ENCODE data around the gene NR4A2.

GRCh38 chr2:156309917-156310316 lies 22.6 kb downstream of the NR4A2 start:
- no peak for TF ChIP-seq MYC (IDR thresholded peaks at IDR 0.05; ENCODE audit: low read depth, low read length)
- no peak for TF ChIP-seq EZH2 (IDR thresholded peaks at IDR 0.05; ENCODE audit: borderline replicate concordance, low read depth, low read length, severe bottlenecking)

Data from endothelial cell of umbilical vein (primary cell).